ENCODE data around the gene SYNPO. TPM values are rescaled to one million over a fixed set of nuclear protein-coding genes. Genes with fewer than 3 reads are reported as not detected.

The SYNPO gene
- total RNA-seq, 1 donor from 2014 or later: 73.9 TPM

DNA sequence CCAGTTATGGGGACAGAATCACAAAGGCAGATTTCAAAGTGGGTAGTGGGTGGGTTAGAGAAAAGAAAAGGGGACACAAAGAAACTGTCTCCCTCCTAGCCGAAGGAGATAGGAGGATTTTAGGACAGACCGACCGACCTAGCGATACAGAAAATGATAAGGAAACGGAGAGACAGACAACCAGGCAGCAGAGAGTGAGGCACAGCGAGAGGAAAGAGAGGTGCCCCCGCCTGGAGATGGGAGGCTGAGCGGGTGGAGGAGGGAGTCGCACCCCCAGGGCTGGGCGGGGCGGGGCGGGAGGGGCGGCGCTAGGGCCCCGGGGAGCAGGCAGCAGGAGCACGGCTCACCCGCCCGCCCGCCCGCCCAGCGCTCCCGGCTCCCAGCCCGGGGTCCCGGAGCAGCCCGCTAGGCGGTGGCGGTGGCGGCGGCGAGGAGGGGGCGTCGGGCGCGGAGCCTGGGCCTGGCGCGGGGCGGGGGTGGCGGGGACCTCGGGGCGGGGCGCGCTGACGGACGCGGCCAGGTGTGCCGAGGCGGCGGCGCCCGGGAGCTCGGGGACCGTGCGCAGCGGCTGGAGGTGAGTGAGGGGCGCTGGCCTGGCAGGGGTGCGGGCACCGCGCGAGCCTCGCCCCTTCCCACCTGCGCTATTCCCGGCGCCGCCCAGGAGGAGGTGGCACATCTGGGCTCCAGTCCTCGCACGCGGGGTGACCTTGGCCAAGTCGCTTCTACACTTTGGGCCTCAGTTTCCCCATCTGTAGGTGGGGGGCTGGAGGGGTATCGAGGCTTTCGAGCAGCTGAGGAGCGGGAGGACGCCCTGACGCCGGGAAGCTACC is 15.9 kb upstream of the SYNPO start:
- DNase-seq (ENCODE audit: low spot score): no peak

DNA sequence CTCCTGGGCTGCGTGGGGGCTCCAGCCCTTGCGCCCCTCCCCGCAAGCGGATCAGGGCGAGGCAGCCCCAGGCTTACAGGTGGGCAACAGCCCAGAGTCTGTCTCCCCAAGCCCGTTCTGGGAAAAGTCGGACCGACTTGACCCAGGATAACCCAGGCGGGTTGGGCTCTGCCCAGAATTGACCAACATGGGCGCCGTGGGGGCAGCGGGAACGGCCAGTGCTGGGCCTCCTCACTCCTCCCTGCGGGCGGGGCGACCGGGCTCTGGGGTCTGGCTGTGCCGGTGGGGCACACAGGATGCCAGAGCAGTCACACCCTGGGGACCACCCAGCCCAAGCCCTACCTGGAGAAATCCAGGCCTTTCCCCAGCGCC is 15.3 kb upstream of the SYNPO start:
- DNase-seq (ENCODE audit: low spot score): no peak

DNA sequence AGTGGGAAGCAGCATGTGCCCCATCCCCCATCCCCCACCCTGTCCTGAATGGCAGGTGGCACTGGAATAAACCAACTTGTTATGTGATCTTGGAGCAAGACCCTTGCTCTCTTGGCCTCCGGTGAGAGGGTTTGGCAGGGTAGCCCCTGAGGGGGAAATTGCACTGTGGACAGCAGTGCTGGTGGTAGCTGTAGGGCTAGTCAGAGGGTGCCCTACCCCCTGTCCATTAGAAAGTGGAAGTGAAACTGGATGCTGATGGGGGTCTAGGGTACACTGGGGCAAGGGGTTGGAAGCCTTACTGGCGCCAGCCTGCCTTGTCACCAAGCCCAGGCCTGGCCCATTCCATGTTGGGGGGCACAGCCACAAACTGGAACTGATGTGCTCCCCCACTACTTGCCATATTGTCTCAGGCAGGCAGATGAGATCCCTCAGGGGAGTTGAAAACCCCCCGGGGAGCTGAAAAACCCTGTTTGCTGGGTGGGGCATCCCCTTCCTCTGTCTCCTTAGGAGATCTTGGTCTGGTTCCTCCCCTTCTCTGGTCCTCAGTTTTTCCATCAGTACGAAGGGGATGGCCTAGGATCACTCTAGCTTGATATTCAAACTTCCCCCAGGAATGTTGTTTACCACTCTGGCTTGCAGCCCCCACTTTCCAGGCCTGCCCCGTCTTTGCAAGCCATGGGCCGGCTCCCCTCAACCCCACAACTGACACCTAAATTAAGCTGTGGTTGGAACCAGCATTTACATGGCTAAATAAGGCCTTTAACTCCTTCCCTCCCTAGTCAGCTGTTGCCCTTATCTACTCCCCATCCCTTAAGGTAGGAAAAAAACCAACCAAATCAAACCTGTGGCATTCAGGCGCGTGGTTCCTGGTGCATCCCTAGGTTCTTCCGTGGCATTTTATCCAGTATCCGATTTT is 14.4 kb upstream of the SYNPO start:
- DNase-seq (ENCODE audit: low spot score): no peak

DNA sequence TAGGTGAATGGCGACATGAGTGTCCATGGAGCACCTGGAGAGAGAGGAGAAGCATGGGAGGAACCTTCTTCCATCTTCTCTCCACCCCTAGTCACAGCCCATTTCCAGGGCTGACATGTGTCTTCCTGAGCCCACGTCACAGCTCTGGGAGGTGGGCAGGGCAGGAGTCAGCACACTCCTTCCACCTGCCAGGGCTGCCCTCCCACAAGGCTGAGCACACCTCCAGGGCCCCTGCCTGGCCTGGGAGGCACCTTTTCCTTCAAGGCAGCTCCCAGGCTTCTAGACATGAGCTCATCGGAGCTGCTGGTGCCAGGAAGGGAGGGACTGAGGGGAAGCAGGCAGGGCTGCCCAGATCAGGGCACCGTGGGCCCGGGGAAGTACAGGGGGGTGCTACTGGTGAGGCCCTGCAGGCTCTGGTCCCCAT is 13.6 kb upstream of the SYNPO start:
- DNase-seq (ENCODE audit: low spot score): peak; percentile 65

DNA sequence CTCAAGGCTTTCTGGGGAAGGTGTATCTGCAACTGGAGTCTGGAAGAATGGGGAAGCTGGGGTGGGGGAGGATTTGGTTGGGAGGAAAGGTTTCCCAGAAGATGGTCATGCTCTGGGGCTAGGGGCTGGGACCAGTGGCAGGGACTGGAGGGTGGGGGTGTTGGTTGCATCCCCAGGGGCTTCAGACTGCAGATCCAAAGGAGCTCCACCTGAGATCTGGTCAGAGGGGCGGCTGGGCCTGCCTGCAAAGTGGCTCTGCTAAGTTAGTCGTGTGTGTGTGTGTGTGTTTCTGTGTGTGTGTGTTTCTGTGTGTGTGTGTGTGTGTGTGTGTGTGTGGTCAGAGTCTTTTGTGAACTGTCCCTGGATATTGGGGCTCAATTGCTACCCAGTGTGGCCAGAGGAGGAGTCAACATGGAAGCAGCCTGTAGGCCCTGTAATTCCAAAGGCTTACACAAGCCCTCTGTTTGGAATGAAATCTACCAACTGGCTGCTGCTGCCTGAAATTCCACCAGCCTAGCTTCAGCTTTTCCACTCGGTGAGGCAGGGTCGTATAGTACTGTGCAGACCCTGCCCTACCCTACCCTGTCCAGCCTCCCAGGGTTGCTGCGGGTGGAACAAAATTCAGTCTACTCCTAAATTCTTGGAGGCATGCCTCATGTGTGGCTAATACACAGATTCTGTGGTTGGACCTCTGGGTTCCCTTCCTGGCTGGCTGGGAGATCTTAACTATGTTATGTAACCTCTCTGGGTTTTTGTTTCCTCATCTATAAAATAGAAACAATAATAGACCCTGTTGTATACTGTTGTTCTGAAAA is 12.5 kb upstream of the SYNPO start:
- no peak for DNase-seq (ENCODE audit: low spot score)

DNA sequence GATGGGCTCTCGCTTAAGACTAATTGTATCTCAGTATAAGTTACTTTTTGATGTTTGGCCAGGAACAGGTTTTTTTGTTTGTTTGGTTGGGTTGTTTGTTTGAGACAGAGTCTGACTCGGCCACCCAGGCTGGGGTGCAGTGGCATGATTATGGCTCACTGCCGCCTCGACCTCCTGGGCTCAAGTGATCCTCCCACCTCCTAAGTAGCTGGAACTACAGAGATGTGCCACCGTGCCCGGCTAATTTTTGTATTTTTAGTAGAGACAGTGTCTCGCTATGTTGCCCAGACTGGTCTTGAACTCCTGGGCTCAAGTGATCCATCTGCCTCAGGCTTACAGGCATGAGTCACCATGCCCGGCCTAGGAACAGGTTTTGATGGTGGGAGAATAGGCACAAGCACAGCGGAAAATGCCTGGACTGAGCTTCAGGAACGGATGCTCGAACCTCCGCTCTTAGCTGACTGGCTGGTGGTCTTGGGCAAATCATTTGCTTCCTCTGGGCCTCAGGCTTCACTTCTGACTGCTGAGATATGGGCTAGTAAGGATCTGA is 11.4 kb upstream of the SYNPO start:
- DNase-seq (ENCODE audit: low spot score): no peak

DNA sequence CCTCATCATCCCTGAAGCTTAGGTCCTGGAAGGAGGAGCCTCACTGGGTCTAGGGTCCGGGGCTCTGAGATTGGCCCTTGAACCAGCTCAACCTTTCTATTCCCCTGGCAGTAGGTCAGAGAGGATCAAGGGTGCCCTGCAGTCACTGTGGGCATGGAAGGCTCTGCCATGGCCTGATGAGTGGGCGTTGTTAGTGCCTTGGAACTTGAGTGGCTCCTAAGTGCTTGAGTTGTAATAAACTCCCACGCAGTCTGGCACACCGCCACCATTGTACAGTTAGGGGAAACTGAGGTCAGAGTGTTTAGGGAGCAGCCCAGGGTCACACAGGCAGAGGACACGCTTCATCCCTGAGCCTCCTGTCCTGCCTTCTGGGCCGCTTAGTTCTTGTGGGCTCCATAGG is 10.4 kb upstream of the SYNPO start:
- no peak for DNase-seq (ENCODE audit: low spot score)

DNA sequence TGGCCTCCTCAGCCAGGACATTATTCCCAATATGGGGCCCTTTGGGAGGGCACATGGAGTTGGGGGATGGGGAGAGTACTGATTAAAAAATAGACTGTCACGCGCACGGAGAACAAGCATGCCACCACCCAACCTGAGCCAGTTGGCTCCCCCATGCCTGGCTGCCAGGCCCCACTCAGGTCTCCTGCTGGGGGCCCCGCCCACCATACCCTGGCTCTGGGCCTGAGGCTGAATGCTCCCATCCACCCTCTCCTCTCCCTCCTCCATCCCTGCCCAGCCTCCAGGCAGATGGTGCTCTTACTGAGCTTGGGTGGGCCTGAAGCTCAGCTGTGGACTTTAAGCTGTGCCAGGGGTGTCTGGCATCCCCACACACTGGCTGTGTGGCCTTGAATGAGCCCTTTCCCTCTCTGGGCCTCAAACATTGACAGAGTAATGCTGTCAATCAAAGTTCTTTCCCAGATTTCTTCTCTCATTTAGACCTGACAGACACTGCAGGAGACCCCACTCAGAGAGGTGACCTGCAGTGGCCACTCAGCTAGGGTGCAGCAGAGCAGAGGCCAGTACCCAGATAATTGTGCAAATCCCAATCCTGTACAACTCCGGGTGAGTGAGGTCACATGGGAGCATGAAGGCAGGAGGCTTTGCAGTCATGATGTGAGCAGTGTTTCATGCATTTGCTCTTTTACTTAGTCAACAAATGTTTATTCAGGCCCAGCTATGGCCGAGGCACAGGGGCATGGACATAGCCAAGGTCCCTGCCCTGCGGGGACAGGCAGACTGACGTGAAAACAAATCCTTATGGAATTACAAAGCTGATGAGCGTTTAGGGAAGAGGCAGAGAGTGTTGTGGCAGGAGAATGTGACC is 9.8 kb upstream of the SYNPO start:
- no peak for DNase-seq (ENCODE audit: low spot score)

DNA sequence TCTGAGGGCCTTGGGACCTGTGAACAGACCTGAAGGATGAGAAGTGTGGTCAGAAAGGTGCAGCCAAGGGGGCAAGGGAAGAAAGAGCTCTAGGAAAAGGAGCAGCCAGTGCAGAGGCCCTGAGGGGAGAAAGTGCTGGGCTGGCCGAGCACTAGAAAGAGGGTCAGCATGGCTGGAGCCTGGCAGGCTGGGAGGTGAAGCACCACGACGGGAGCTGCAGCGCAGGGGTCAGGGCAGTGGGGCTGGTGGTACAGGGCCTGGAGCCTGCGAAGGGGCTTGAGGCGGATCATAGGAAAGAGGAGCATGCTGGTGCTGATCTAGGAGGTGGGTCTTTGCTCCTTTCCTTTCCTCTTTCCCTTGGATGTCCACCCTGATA is 9.1 kb upstream of the SYNPO start:
- DNase-seq (ENCODE audit: low spot score): no peak

DNA sequence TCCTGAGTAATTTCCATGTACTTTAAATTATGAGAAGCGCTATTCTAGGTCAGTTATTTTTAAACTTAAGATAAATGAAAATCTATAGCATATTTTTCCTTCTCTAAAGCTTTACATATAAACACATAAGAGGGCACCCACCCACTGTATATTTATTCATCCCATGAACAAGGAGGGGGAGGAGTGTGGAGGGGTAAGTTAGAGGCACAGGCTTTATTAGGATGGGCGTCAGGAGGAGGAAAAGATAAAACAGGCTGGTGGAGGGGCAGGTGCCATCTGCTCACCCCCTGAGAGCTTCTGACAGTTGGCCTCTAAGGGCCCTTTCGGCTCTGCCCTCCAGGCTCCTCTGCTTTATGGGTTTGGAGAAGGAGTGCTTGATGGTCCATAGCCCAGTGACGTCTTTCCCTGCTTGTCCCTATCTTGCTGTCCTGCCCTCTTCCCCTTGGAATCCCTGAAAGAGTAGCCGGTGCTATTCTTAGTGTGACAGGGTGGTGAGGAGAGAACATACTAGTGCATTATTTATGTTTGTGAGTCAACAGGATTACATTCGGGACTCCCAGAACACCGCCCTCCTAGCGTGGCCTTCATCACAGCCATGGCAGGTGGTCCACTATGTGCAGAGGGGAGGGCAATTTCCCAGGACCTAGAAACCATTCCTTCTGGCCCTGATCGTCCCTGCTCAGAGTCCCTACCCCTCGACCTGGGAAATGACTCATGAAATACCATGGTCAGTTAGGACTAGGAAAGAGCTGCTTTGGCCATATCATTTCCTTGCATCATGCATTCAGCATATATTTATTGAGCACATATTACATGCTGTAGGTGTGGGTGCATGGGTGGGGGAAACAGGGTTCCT is 7.9 kb upstream of the SYNPO start:
- DNase-seq (ENCODE audit: low spot score): no peak

DNA sequence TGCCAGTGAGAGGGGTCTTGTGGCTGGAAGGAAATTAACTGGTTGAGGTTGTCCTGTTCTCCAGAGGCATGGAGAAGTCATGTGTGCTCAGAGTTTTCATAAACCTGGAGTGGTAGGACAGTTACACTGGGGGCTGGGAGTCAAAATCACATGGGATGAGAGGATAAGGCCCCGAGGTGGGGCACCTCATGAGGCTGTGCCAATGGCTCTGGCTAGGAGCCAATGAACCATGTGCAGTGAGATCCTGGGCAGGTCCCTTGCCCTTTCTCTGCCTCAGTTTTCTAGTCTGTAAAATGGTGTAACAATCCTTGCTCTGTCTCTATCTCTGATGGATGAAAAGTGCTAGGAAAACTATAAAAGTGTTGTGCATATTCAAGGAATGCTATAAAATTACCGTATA is 7.0 kb upstream of the SYNPO start:
- DNase-seq (ENCODE audit: low spot score): no peak

DNA sequence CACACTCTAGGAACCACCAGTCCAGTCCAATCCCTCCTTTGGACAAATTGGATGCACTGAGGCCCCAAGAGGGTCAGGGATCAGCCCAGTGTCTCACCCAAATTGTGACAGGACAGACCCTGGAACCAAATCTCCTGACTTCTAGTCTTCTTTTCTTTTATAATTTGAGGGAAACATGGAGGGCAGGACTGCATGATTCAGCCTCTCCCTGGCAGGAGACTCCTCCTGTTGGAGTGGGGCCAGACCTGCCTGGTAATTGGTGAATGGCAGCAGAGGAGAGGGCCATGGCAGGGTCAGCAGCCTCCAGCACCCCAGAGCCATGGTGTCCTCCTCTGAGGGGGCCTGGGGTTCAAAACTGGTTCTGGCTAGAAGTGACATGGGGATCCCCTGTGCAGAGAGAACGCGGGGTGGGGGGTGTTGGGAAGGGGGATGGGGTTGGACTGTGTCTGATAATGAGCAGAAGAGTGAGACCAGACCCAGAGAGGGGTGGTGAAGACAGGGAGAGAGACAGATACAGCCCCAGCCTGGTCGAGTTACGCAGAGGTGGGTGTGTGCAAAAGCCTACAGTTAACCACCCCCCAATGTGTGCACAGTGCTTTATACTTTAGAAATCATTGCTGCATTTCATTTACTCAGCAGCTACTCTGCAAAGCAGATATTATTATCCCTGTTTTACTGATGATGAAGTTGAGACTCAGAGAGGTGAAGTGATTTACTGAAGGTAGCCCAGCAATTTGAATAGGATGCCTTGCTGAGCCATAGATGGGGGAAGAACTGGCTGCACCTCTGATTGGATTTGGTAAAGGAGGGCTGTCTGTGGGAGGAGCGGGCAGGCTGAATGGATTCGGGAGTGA is 3.8 kb upstream of the SYNPO start:
- peak; percentile 79 for DNase-seq (ENCODE audit: low spot score)

DNA sequence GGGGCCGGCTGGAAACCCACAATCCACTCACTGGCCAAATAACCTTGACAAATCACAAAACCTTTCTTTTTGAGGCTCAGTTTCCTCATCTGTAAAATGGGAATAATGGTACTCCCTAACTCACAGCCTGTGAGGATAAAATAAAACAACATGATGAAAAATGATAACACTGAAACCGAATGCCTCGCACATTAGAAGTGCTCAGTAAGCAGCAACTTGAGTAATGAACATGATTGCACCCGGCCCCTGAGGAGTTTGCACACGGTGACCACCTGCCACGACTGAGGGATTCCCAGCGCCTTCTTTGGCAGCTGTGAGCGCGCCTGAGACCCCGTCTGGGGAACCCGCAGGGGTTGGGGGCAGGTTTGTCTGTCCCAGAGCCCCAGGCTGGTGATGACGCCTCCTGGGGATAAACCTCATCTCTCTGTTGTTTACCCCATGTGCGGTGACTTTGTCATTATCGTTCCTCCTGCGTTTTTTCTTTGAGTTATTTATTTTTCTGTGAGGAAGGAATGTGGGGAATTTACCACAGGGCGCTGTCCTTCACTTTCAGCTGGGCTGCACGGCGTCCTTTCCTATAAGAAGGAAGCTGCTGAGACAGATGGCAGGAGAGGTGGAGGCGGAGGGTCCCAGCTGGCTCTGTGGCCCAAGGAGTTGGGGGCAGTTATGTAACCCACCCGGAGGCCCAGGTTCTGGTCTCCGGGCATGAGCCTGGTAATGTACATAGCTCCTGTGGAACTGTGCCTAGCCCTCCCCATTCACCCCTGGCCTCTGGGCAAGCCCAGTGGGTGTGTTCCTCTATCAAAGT is 3.0 kb upstream of the SYNPO start:
- no peak for DNase-seq (ENCODE audit: low spot score)

DNA sequence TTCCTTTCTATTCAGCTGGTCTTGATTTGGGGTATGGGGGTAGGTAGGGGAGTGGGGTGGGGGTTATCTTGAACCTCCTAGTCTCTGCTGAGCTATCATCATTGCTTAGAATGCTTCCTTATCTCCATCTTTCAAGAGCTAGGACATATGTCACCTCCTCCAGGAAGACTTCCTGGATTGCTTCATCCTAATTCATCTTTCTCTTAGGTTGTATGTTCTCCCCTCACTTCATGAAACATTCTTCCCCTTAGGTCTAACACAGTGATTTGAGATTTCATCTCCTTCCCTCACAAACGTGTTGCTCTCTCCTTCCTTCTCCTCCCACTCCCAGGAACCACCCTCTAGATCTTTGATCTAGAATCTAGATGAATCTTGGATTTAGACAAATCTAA is 2.4 kb upstream of the SYNPO start:
- DNase-seq (ENCODE audit: low spot score): no peak

DNA sequence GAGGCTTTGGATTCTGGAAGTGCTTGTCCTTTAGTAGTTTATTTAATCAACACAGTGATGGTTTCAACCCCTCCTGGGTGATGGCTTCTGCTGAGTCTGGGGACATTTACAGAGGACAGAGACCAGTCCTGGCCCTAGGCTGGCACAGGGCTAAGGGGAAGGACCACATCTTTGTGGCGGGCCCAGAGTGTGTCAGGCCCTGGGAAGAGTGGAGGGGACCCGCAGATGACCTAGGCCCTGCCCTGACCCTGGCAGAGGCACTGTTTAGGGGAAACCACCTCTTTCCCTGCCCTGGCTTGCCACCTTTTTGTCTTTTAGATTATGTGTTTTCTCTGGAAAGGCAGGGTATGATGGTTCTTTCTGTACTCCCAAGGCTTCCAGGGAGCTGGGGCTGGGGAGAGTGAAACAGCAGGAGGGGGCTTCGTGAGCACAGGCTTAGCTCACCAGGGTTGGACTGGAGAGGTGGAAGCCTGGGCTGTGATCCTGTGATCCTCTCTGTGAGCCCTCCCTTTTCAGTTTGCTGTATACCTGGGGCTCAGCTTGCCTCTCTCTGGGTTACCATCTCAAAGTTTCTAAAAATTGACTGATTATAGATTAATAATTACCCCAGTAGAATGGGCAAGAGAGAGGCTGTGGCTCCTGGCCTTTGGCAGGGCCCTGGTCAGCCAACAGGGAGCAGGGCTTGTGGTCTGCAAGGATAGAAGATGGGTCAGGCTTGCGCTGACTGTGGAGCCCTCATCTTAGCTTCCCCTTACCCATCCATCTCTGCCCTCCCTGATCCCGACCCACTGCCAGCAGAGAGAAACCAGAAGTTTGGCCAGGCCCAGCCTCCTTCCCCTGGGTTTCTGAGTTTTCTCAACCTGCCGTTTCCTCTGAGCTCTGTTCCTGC is 1.7 kb upstream of the SYNPO start:
- DNase-seq (ENCODE audit: low spot score): no peak

DNA sequence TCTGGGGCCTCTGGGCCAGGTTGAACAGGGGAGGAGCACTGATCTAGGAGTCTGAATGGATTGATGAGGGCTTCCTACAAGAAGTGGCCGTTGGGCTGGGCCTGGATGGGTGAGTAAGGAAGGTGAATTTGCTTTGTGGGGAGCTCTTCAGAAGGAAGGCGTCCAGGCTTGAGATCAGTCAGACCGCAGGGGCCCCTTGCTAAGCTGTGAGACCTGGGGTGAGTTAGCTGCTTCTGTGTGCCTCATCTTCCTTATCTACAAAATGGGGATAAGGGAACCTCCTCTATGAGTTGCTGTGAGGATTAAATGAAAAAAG is 1.1 kb upstream of the SYNPO start:
- no peak for DNase-seq (ENCODE audit: low spot score)

DNA sequence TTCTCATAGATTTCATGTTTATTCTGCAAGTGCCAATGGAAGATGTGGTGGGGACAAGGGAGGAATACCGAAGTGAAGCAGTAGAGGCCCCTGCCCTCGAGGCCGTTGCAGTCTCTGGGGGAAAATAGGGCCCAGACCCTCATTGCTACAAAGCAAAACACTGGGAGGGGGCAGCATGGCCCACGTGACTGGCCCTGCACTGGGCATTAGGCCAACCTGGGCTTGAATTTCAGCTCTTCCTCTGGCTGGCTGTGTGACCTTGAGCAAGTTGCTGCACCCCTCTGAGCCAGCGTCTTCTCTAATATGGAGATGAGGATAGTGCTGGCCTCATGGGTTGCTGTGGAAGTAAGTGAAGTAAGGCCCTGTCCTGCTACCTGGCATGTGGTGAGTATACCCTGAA is 709 bp upstream of the SYNPO start:
- no peak for DNase-seq (ENCODE audit: low spot score)

All from ureter (tissue), 1 donor.